HCT116 (cell line): ENCODE results near the gene VTI1A. TPM values are rescaled to one million over a fixed set of nuclear protein-coding genes. Genes with fewer than 3 reads are reported as not detected.

ENCODE experiments used
- ATAC-seq: fragments of 200-7000 bp; cut with Tn5 transposase; 2 replicates; pipeline ENCODE4 v1.9.1; 2020; ENCODE audit warnings: mild to moderate bottlenecking, moderate library complexity
- BruUV-seq: library from RNA; stranded (reverse); fragments of 400-500 nt; replicated peaks from 2 replicates; lab custom pipeline; 2021; lab: Mats Ljungman, UMichigan
- CTCF ChIA-PET: fragments of 300-600 bp; sonication (Branson Sonifier 250); formaldehyde crosslinking; loops from one replicate; lab custom pipeline; 2021; ENCODE audit warnings: antibody characterized with exemption; lab: Charles Lee
- POLR2A ChIA-PET: fragments of 300-600, 350-600 bp; sonication (Branson Sonifier 250); formaldehyde crosslinking; loops from one replicate; lab custom pipeline; 2021; ENCODE audit warnings: antibody characterized with exemption; lab: Charles Lee
- RAD21 ChIA-PET, 2 experiments: fragments of 300-600 bp; sonication (Branson Sonifier 250); formaldehyde crosslinking; loops; one replicate each; lab custom pipeline; 2023; ENCODE audit warnings: low total read pairs in 2 of 2; ENCODE audit not compliant: uncharacterized antibody in 2 of 2, unreplicated experiment in 2 of 2, low non-redundant PET in 1 of 2; lab: Charles Lee
- DNase-seq: peaks from one replicate; pipeline ENCODE4 v3.0.0-alpha.2; 2010; ENCODE audit warnings: low read depth, low spot score
- H2AFZ ChIP-seq: fragments of 200-600 bp; shearing (Covaris generic), sonication (generic); 2 replicates; pipeline ENCODE4 v1.6.1; 2017; ENCODE audit warnings: low read depth, mixed run types, mixed read lengths, antibody characterized with exemption, low read length; ENCODE audit not compliant: poor library complexity, severe bottlenecking
- H3K27ac ChIP-seq: 2 replicates; pipeline ENCODE4 v1.5.1; 2012; ENCODE audit warnings: low read depth, low read length
- H3K27me3 ChIP-seq: fragments of 200-600 bp; sonication (generic); 2 replicates; pipeline ENCODE4 v1.6.1; 2016; ENCODE audit warnings: mixed run types, low read length, mixed read lengths; ENCODE audit not compliant: insufficient read depth
- H3K36me3 ChIP-seq, 2 experiments: fragments of 200-500 bp in 1 of 2; fragments of 200-600 bp in 1 of 2; sonication (Bioruptor generic) in 1 of 2; sonication (generic) in 1 of 2; 2 replicates each; pipeline versions ENCODE4 v1.5.1 to v1.6.1; 2014 to 2016; ENCODE audit warnings: low read length in 2 of 2, inconsistent platforms in 1 of 2, mixed read lengths in 1 of 2, mixed run types in 1 of 2; ENCODE audit not compliant: insufficient read depth in 2 of 2, control insufficient read depth in 1 of 2
- H3K4me1 ChIP-seq, 2 experiments: fragments of 200-600 bp in 1 of 2; sonication (generic) in 1 of 2; 2 replicates each; pipeline versions ENCODE4 v1.5.1 to v1.6.1; 2012 to 2017; ENCODE audit warnings: low read length in 2 of 2, inconsistent platforms in 1 of 2, mild to moderate bottlenecking in 1 of 2, mixed read lengths in 1 of 2, mixed run types in 1 of 2, moderate library complexity in 1 of 2; ENCODE audit not compliant: insufficient read depth in 2 of 2, control insufficient read depth in 1 of 2
- H3K4me2 ChIP-seq: fragments of 200-600 bp; sonication (generic); 2 replicates; pipeline ENCODE4 v1.6.1; 2017; ENCODE audit warnings: mixed run types, low read length, mixed read lengths
- H3K4me3 ChIP-seq, 2 experiments: fragments of 200-600 bp in 1 of 2; sonication (generic) in 1 of 2; replicated peaks in 1 of 2; 2 replicates each; pipeline ENCODE4 v1.5.1; 2011 to 2016; ENCODE audit warnings: low read length in 2 of 2, control low read depth in 1 of 2, low read depth in 1 of 2, mild to moderate bottlenecking in 1 of 2, mixed read lengths in 1 of 2, mixed run types in 1 of 2
- H3K79me2 ChIP-seq: fragments of 200-600 bp; sonication (generic); 2 replicates; pipeline ENCODE4 v1.6.1; 2017; ENCODE audit warnings: mild to moderate bottlenecking, mixed run types, low read length, moderate library complexity, mixed read lengths; ENCODE audit not compliant: insufficient read depth
- H3K9ac ChIP-seq: fragments of 200-600 bp; sonication (generic); 2 replicates; pipeline ENCODE4 v1.6.1; 2016; ENCODE audit warnings: low read length, mixed read lengths
- H3K9me2 ChIP-seq: fragments of 200-600 bp; sonication (generic), shearing (Covaris generic); 2 replicates; pipeline ENCODE4 v1.6.1; 2017; ENCODE audit warnings: mixed run types, mild to moderate bottlenecking, moderate library complexity; ENCODE audit not compliant: insufficient read depth
- H3K9me3 ChIP-seq, 2 experiments: fragments of 200-500 bp in 1 of 2; fragments of 200-600 bp in 1 of 2; sonication (Bioruptor generic) in 1 of 2; sonication (generic) in 1 of 2; 2 replicates each; pipeline ENCODE4 v1.6.1; 2014 to 2017; ENCODE audit warnings: low read length in 2 of 2, mixed read lengths in 2 of 2, inconsistent platforms in 1 of 2, low read depth in 1 of 2, mild to moderate bottlenecking in 1 of 2, mixed run types in 1 of 2, moderate library complexity in 1 of 2; ENCODE audit not compliant: control insufficient read depth in 1 of 2, insufficient read depth in 1 of 2
- H4K20me1 ChIP-seq: fragments of 200-600 bp; sonication (generic), shearing (Covaris generic); 2 replicates; pipeline ENCODE4 v1.6.1; 2017; ENCODE audit warnings: mixed run types, mild to moderate bottlenecking, moderate library complexity; ENCODE audit not compliant: insufficient read depth
- ATF3 ChIP-seq: IDR thresholded peaks from 2 replicates; pipeline ENCODE4 v1.6.1; 2012
- CEBPB ChIP-seq: IDR thresholded peaks from 2 replicates; pipeline ENCODE4 v1.6.1; 2012; ENCODE audit warnings: low read depth
- CTCF ChIP-seq, 3 experiments: fragments of 200-600 bp in 1 of 3; sonication (generic) in 1 of 3; IDR thresholded peaks in 2 of 3; conservative IDR thresholded peaks in 1 of 3; 2 replicates each; pipeline ENCODE4 v1.5.1; 2012 to 2017; ENCODE audit warnings: low read depth in 2 of 3, low read length in 2 of 3, antibody characterized with exemption in 1 of 3, borderline replicate concordance in 1 of 3, control low read depth in 1 of 3, mild to moderate bottlenecking in 1 of 3, mixed read lengths in 1 of 3, mixed run types in 1 of 3, moderate library complexity in 1 of 3; ENCODE audit not compliant: insufficient read depth in 1 of 3
- EGR1 ChIP-seq: IDR thresholded peaks from 2 replicates; pipeline ENCODE4 v1.6.1; 2012; ENCODE audit warnings: low read depth
- EZH2phosphoT487 ChIP-seq: fragments of 200-600 bp; IDR thresholded peaks from 2 replicates; pipeline ENCODE4 v1.6.1; 2018; ENCODE audit warnings: antibody characterized with exemption, borderline replicate concordance
- FOSL1 ChIP-seq: IDR thresholded peaks from 2 replicates; pipeline ENCODE4 v1.6.1; 2012; ENCODE audit warnings: low read depth
- JUND ChIP-seq: IDR thresholded peaks from 2 replicates; pipeline ENCODE4 v1.6.1; 2012
- POLR2A ChIP-seq: IDR thresholded peaks from 2 replicates; pipeline ENCODE4 v1.7.0; 2011; ENCODE audit warnings: borderline replicate concordance; ENCODE audit not compliant: insufficient read depth, insufficient read length; ENCODE audit errors: extremely low read depth
- SIN3A ChIP-seq: IDR thresholded peaks from 2 replicates; pipeline ENCODE4 v1.6.1; 2012; ENCODE audit warnings: low read depth
- SP1 ChIP-seq: IDR thresholded peaks from 2 replicates; pipeline ENCODE4 v1.6.1; 2012; ENCODE audit warnings: low read depth
- SRF ChIP-seq: IDR thresholded peaks from 2 replicates; pipeline ENCODE4 v1.6.1; 2012; ENCODE audit warnings: low read depth
- TCF7L2 ChIP-seq: IDR thresholded peaks from 2 replicates; pipeline ENCODE4 v1.7.0; 2011; ENCODE audit warnings: borderline replicate concordance, inconsistent platforms; ENCODE audit not compliant: insufficient read depth, insufficient read length; ENCODE audit errors: extremely low read depth
- YY1 ChIP-seq: IDR thresholded peaks from 2 replicates; pipeline ENCODE4 v1.6.1; 2011; ENCODE audit warnings: low read length, low read depth, moderate library complexity, mild to moderate bottlenecking; ENCODE audit not compliant: insufficient replicate concordance; ENCODE audit errors: extremely low read depth
- ZBTB33 ChIP-seq: IDR thresholded peaks from 2 replicates; pipeline ENCODE4 v1.6.1; 2011; ENCODE audit warnings: mild to moderate bottlenecking, low read length, moderate library complexity; ENCODE audit not compliant: insufficient replicate concordance; ENCODE audit errors: extremely low read depth
- intact Hi-C: fragments of 100-400 bp; cut with micrococcal nuclease; formaldehyde crosslinking; loops from 2 replicates; pipeline ENCODE4 v1.10.0; 2022
- total RNA-seq: library from RNA; stranded (reverse); gene quantifications from one replicate; pipeline ENCODE4 v1.2.1, GENCODE V29; 2021; ENCODE audit not compliant: unreplicated experiment
- TF ChIP-seq, protein P1 (sequence below): IDR thresholded peaks from 2 replicates; pipeline ENCODE4 v1.6.1; 2012; ENCODE audit warnings: low read depth

VTI1A gene
- total RNA-seq, 1 experiment from 2014 or later = 80.7 TPM

- DNase-seq (no peak), ATAC-seq (no peak)
- ChIA-PET CTCF (interaction anchor here (1.6 to 1.8 kb wide), 3 partner anchors 12 to 310 kb away, joined by 5 to 11 read pairs (median 7); no protein-coding TSS in a partner anchor), RAD21 (no interaction called here), POLR2A (no interaction called here)
- Histone ChIP-seq H3K9me2 (no peaks in the 10 kb centered on the region), H3K36me3 (peaks cover 27 to 31% of the 10 kb centered on the region in 2 experiments), H3K27ac (peak overlapping the region; percentile 83), H3K4me3 (peak overlapping the region; percentile 85 to 94), H4K20me1 (no peaks in the 10 kb centered on the region), H3K79me2 (peaks cover 98% of the 10 kb centered on the region), H3K27me3 (no peaks in the 10 kb centered on the region), H3K9me3 (no peaks in the 10 kb centered on the region), H3K4me2 (peak overlapping the region; percentile 86), H2AFZ (no peak overlapping the region), H3K4me1 (peaks cover 16 to 24% of the 10 kb centered on the region in 2 experiments), H3K9ac (peak overlapping the region; percentile 94)
- BruUV-seq = no TSS peak
- intact Hi-C loops = loop anchor here (10.0 kb wide), 1 partner anchor 937 kb away; no protein-coding TSS in a partner anchor
- no peak for TF ChIP-seq CEBPB
- no peak for TF ChIP-seq SP1
- no peak for TF ChIP-seq TCF7L2
- TF ChIP-seq YY1 = no peak
- no peak for TF ChIP-seq EGR1
- TF ChIP-seq ZBTB33 = no peak
- TF ChIP-seq, protein P1, sequence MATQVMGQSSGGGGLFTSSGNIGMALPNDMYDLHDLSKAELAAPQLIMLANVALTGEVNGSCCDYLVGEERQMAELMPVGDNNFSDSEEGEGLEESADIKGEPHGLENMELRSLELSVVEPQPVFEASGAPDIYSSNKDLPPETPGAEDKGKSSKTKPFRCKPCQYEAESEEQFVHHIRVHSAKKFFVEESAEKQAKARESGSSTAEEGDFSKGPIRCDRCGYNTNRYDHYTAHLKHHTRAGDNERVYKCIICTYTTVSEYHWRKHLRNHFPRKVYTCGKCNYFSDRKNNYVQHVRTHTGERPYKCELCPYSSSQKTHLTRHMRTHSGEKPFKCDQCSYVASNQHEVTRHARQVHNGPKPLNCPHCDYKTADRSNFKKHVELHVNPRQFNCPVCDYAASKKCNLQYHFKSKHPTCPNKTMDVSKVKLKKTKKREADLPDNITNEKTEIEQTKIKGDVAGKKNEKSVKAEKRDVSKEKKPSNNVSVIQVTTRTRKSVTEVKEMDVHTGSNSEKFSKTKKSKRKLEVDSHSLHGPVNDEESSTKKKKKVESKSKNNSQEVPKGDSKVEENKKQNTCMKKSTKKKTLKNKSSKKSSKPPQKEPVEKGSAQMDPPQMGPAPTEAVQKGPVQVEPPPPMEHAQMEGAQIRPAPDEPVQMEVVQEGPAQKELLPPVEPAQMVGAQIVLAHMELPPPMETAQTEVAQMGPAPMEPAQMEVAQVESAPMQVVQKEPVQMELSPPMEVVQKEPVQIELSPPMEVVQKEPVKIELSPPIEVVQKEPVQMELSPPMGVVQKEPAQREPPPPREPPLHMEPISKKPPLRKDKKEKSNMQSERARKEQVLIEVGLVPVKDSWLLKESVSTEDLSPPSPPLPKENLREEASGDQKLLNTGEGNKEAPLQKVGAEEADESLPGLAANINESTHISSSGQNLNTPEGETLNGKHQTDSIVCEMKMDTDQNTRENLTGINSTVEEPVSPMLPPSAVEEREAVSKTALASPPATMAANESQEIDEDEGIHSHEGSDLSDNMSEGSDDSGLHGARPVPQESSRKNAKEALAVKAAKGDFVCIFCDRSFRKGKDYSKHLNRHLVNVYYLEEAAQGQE = no peak
- no peak for TF ChIP-seq JUND
- TF ChIP-seq ATF3 = no peak
- TF ChIP-seq SRF = no peak
- TF ChIP-seq SIN3A = no peak
- TF ChIP-seq CTCF (IDR thresholded peaks at IDR 0.05 in 2 of 3, conservative IDR thresholded peaks at IDR 0.05 in 1 of 3; ENCODE audit: borderline replicate concordance in 1 of 3, insufficient read depth in 1 of 3, low read depth in 2 of 3, low read length in 2 of 3) = no peak
- no peak for TF ChIP-seq FOSL1
- TF ChIP-seq POLR2A = no peak
- TF ChIP-seq EZH2phosphoT487 = no peak
Measured at GRCh38 chr10:112447620-112447928, 559 bp downstream of the VTI1A start.
